ENCODE measurements around the gene IQCE. TPM values are rescaled to one million over a fixed set of nuclear protein-coding genes. Genes with fewer than 3 reads are reported as not detected.

Gene IQCE, protein sequence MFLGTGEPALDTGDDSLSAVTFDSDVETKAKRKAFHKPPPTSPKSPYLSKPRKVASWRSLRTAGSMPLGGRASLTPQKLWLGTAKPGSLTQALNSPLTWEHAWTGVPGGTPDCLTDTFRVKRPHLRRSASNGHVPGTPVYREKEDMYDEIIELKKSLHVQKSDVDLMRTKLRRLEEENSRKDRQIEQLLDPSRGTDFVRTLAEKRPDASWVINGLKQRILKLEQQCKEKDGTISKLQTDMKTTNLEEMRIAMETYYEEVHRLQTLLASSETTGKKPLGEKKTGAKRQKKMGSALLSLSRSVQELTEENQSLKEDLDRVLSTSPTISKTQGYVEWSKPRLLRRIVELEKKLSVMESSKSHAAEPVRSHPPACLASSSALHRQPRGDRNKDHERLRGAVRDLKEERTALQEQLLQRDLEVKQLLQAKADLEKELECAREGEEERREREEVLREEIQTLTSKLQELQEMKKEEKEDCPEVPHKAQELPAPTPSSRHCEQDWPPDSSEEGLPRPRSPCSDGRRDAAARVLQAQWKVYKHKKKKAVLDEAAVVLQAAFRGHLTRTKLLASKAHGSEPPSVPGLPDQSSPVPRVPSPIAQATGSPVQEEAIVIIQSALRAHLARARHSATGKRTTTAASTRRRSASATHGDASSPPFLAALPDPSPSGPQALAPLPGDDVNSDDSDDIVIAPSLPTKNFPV
- total RNA-seq = 22.2 TPM

DNA sequence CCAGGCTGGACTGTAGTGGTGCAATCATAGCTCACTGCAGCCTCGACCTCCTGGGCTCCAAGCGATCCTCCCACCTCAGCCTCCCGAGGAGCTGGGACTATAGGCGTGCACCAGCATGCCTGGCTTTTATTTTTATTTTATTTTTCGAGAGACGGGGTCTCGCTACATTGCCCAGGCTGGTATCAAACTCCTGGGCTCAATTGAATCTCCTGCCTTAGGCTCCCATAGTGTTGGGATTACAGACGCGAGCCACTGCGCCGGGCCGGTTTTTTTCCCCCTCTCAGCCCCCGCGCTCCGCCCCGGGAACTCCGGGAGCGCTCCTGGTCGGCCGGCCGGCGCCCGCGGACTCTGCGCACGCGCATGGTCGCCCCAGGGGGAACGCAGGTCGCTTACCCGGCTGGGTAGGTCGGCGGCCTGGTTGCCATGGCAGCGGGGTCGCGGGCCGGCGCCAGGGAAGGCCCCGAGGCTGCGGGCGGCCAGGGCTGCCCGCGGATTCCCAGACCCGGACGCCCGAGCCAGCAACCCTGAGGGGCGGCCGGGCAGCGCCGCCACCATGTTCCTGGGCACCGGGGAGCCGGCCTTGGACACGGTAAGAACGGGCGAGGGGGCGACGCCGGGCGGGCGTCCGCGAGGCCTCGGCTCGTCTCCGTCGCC lies at the start of gene IQCE:
Gene IQCE (plus strand): TSS at position 351 of the 654 bp plus-strand sequence. CDS start 203 bp downstream, at position 554.

DNA sequence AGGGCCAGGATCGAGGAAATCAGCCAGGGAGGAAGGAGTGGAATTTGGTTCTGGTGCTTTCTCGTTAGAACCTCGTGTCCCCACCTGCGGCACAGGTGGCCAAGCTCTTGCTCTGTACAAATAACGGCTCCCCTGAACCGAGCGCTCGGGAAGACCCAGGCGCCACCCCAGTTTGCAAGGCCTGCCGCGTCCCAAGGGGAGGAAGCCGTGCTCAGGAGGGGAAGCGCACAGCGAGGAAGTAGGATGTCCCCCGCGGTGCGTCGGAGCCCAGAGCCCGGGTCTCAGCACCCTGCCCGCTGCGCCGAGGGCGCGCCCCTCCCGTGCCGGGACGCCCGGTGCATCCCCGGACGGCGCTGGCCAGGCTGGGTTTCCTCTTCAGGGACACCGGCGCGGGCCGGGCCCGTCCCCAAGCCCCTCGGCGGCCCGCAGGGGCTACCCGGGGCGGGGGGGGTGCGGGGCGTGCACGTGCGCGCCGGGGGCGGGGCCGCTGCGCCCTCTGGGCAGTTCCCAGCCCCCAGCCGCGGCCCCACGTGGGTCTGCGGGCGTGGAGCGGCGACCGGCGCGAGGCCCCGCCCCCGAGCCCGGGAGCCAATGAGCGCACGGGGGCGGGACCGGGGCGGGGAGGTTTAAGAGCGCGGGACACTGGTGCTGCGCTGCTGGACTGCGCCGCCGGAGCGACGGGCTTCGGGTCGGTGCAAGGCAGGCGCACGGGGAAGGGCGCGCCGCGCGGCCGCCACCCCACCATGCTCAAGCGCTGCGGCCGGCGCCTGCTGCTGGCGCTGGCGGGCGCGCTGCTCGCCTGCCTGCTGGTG lies 39.5 kb upstream of the IQCE start, which contains the start of gene LFNG:
Gene LFNG (plus strand): TSS at position 656 of the 812 bp plus-strand sequence. CDS start 88 bp downstream, at position 744.

DNA sequence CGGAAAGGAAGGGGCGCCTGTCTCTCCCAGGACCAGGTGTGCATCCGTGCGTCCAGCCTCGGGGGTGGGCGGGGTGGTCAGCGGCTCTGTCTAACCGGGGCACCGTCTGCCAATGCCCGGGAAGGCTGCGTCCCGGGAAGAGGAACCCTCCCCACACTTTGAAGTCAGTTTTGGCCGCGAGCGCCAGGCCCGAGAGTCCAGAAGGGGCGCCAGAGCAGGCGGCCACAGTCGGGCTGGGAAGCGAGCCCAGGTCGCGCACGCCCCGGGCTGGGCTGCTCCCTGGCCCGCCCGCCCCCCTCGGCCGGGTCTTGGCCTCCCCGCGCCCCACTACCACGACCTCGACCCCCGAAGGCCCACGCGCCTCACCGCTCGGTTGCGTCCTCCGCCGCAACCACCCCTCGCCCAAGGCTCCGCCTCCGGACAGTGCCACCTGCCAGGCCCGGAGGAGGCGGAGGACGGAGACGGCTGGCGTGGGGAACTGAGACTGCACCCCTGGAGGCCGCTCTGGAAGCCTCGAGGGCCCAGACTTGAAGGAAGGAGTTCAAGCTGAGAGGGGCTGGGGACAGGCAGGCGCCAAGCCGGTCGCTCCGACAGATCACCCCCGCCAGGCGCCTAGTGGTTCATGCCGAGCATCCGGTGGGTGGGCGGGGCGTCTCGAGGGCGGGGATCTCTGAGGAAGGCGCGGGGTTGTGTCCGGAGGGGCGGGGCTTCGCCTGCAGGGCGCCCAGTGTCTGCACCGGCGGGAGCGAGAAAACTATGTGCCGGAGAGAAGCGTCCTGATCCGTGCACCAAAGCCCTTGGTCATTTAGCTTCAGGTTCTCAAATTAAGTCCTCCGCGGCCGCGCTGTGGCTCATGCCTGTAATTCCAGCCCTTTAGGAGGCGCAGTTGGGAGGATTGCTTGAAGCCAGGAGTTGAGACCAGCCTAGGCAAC lies 3.4 kb upstream of the IQCE start, which contains the start of gene BRAT1:
Gene BRAT1 (minus strand): TSS at position 404 of the 932 bp plus-strand sequence. CDS start 1,093 bp downstream, outside the sequence.

DNA sequence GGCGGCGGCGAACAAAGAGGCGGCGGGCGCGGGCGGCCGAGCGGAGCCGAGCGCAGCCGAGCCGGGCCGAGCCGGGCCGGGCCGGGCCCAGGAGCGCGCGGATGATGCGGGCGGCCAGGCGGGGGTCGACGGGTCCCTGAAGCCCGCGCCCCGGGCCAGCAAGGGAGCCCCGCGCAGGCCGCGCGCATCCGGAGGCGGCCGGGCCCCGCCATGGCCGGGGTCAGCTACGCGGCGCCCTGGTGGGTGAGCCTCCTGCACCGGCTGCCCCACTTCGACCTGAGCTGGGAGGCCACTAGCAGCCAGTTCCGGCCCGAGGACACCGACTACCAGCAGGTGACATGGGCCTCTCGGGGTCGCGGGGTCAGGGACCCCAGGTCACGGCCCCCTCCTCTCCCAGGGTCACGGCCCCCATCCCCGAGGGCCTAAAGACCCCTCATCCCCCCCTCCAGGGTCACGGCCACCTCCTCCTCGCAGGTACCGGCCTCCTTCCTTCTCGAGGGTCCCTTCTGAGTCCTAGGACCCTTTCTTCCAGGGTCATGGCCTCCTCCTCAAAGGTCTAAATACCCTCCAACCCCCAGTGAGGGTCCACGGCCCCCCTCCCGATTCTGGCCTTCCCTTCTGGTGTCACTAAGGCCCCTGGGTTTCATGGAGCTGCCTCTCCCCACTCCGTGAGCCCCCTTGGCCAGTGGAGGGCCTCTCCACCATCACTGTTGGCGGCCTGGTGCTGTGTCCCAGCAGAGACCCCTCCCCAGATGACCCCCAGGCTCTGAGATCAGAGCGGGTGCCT lies 73.4 kb downstream of the IQCE start, which contains the start of gene TTYH3:
Gene TTYH3 (plus strand): TSS at position 41 of the 787 bp plus-strand sequence. CDS start 170 bp downstream, at position 211.

Other genes starting within 250 kb of the IQCE start
- gene SNX8, start 244.5 kb upstream of the IQCE start, total RNA-seq = 31.0 TPM
- 116 TPM for gene EIF3B, start 204.2 kb upstream of the IQCE start, total RNA-seq
- gene CHST12, start 155.4 kb upstream of the IQCE start, total RNA-seq = 16.9 TPM
- not detected for gene GRIFIN, start 82.6 kb upstream of the IQCE start, total RNA-seq
- 42.2 TPM for gene LFNG, start 39.2 kb upstream of the IQCE start, total RNA-seq
- gene BRAT1, start 3.5 kb upstream of the IQCE start, total RNA-seq = 41.8 TPM
- gene TTYH3, start 73.0 kb downstream of the IQCE start, total RNA-seq = 87.3 TPM
- gene AMZ1, start 129.2 kb downstream of the IQCE start, total RNA-seq = 0.11 TPM

Data from camera-type eye (tissue), 1 donor.